Ishikawa (cell line): Measurements from ENCODE around the gene PDE4D.

Experiments
- CEBPB ChIP-seq: IDR thresholded peaks from 2 replicates; pipeline ENCODE4 v1.6.1; 2012
- CREB1 ChIP-seq: IDR thresholded peaks from 2 replicates; pipeline ENCODE4 v1.6.1; 2012; ENCODE audit warnings: low read depth
- EGR1 ChIP-seq: IDR thresholded peaks from 2 replicates; pipeline ENCODE4 v1.6.1; 2012
- EP300 ChIP-seq: IDR thresholded peaks from 2 replicates; pipeline ENCODE4 v1.6.1; 2012; ENCODE audit warnings: borderline replicate concordance
- FOXM1 ChIP-seq: IDR thresholded peaks from 2 replicates; pipeline ENCODE4 v1.6.1; 2012; ENCODE audit warnings: low read depth, borderline replicate concordance
- MAX ChIP-seq: IDR thresholded peaks from 2 replicates; pipeline ENCODE4 v1.6.1; 2012
- NFIC ChIP-seq: IDR thresholded peaks from 2 replicates; pipeline ENCODE4 v1.6.1; 2012
- RAD21 ChIP-seq: IDR thresholded peaks from 2 replicates; pipeline ENCODE4 v1.6.1; 2012; ENCODE audit warnings: low read depth
- REST ChIP-seq: IDR thresholded peaks from 2 replicates; pipeline ENCODE4 v1.6.1; 2012; ENCODE audit warnings: low read depth, mild to moderate bottlenecking
- TAF1 ChIP-seq: IDR thresholded peaks from 2 replicates; pipeline ENCODE4 v1.6.1; 2012; ENCODE audit warnings: low read depth, mild to moderate bottlenecking
- TCF12 ChIP-seq: IDR thresholded peaks from 2 replicates; pipeline ENCODE4 v1.6.1; 2012; ENCODE audit warnings: low read depth
- TEAD4 ChIP-seq: IDR thresholded peaks from 2 replicates; pipeline ENCODE4 v1.6.1; 2012
- USF1 ChIP-seq: IDR thresholded peaks from 2 replicates; pipeline ENCODE4 v1.6.1; 2012
- YY1 ChIP-seq: IDR thresholded peaks from 2 replicates; pipeline ENCODE4 v1.6.1; 2012; ENCODE audit warnings: low read depth
- ZBTB7A ChIP-seq: IDR thresholded peaks from 2 replicates; pipeline ENCODE4 v1.6.1; 2012; ENCODE audit warnings: low read depth

The PDE4D gene

GRCh38 chr5:59628062-59628828, 265.3 kb downstream of the PDE4D start:
- TF ChIP-seq TCF12 (no peak), YY1 (no peak), CEBPB (no peak), RAD21 (no peak), TEAD4 (no peak), MAX (no peak), EP300 (no peak), NFIC (no peak), TAF1 (no peak), REST (no peak), USF1 (no peak), ZBTB7A (no peak), FOXM1 (no peak)

- no peak for TF ChIP-seq RAD21
- TF ChIP-seq TCF12: no peak
- no peak for TF ChIP-seq USF1
- no peak for TF ChIP-seq REST
- TF ChIP-seq EP300: no peak
- TF ChIP-seq MAX: no peak
- no peak for TF ChIP-seq NFIC
- TF ChIP-seq CEBPB: no peak
- TF ChIP-seq YY1: no peak
- no peak for TF ChIP-seq FOXM1
- no peak for TF ChIP-seq CREB1
- no peak for TF ChIP-seq EGR1
- TF ChIP-seq ZBTB7A: no peak
- TF ChIP-seq TEAD4: no peak
- no peak for TF ChIP-seq TAF1
Observed at GRCh38 chr5:59624898-59625297, 268.6 kb downstream of the PDE4D start.

GRCh38 chr5:59622848-59623247, 270.7 kb downstream of the PDE4D start:
- no peak for TF ChIP-seq TCF12
- no peak for TF ChIP-seq TAF1
- TF ChIP-seq NFIC: no peak
- TF ChIP-seq CEBPB: no peak
- no peak for TF ChIP-seq REST
- no peak for TF ChIP-seq CREB1
- TF ChIP-seq USF1: no peak

GRCh38 chr5:59621477-59621876, 272.0 kb downstream of the PDE4D start:
- TF ChIP-seq MAX: no peak
- TF ChIP-seq EP300: no peak
- TF ChIP-seq RAD21: no peak
- no peak for TF ChIP-seq ZBTB7A
